H1 (cell line): ENCODE measurements around the gene PPP1R10. TPM values are rescaled to one million over a fixed set of nuclear protein-coding genes. Genes with fewer than 3 reads are reported as not detected.

Experiments
- CTCF ChIA-PET: fragments of 300-600 bp; sonication (Branson Sonifier 250); formaldehyde crosslinking; loops from one replicate; lab custom pipeline; 2021; ENCODE audit not compliant: partially characterized antibody; lab: Charles Lee
- POLR2A ChIA-PET: fragments of 300-600 bp; sonication (Branson Sonifier 250); formaldehyde crosslinking; loops from one replicate; lab custom pipeline; 2021; ENCODE audit warnings: inconsistent platforms; ENCODE audit not compliant: partially characterized antibody; lab: Charles Lee
- DNase-seq, 2 experiments: peaks; one replicate each; pipeline versions ENCODE4 v3.0.0 to v3.0.0-alpha.2; 2010 to 2022; ENCODE audit warnings: low spot score in 2 of 2, low read depth in 1 of 2, mixed read lengths in 1 of 2
- FAIRE-seq: peaks from 2 replicates; lab custom pipeline; 2011; peaks lifted over from hg19 to GRCh38; lab: Jason Lieb, UNC
- H2AFZ ChIP-seq: 2 replicates; pipeline ENCODE4 v1.8.1; 2012; ENCODE audit warnings: low read length, inconsistent platforms
- H2AK5ac ChIP-seq: 2 replicates; pipeline ENCODE4 v1.6.1; 2013; ENCODE audit warnings: low read depth, low read length
- H2BK120ac ChIP-seq: replicated peaks from 2 replicates; pipeline ENCODE3; 2013; ENCODE audit warnings: low read depth, low read length, inconsistent platforms
- H2BK12ac ChIP-seq: 2 replicates; pipeline ENCODE4 v1.6.1; 2013; ENCODE audit warnings: low read depth, low read length
- H2BK15ac ChIP-seq: 2 replicates; pipeline ENCODE4 v1.6.1; 2013; ENCODE audit warnings: low read length
- H2BK20ac ChIP-seq: 2 replicates; pipeline ENCODE4 v1.6.1; 2013; ENCODE audit warnings: low read length
- H2BK5ac ChIP-seq: 2 replicates; pipeline ENCODE4 v1.6.1; 2013; ENCODE audit warnings: low read depth, low read length
- H3K14ac ChIP-seq: 2 replicates; pipeline ENCODE4 v1.6.1; 2013; ENCODE audit warnings: inconsistent platforms; ENCODE audit not compliant: insufficient read length
- H3K18ac ChIP-seq: 2 replicates; pipeline ENCODE4 v1.6.1; 2013; ENCODE audit warnings: low read length; ENCODE audit errors: extremely low read depth
- H3K23ac ChIP-seq: 2 replicates; pipeline ENCODE4 v1.6.1; 2013; ENCODE audit warnings: inconsistent platforms; ENCODE audit not compliant: insufficient read length
- H3K23me2 ChIP-seq: 2 replicates; pipeline ENCODE4 v1.6.1; 2013; ENCODE audit warnings: low read depth, low read length
- H3K27ac ChIP-seq: 2 replicates; pipeline ENCODE4 v1.6.1; 2011; ENCODE audit warnings: low read depth, low read length, inconsistent platforms
- H3K27me3 ChIP-seq, 4 experiments: replicated peaks in 1 of 4; 1 replicate in 1 of 4; 2 replicates in 3 of 4; pipeline versions ENCODE4 v1.6.1 to v1.8.1; 2011 to 2013; ENCODE audit warnings: low read length in 3 of 4, mild to moderate bottlenecking in 3 of 4, inconsistent platforms in 2 of 4, mixed read lengths in 2 of 4, moderate library complexity in 1 of 4; ENCODE audit not compliant: control insufficient read depth in 3 of 4, insufficient read depth in 3 of 4; ENCODE audit errors: extremely low read depth in 1 of 4
- H3K36me3 ChIP-seq, 4 experiments: 2 replicates each; pipeline versions ENCODE4 v1.6.1 to v1.8.1; 2011 to 2013; ENCODE audit warnings: mild to moderate bottlenecking in 4 of 4, low read length in 3 of 4, moderate library complexity in 2 of 4, control low read depth in 1 of 4, inconsistent platforms in 1 of 4; ENCODE audit not compliant: insufficient read depth in 4 of 4, control insufficient read depth in 2 of 4
- H3K4ac ChIP-seq: replicated peaks from 2 replicates; pipeline ENCODE3; 2013; ENCODE audit warnings: low read length, low read depth, mixed read lengths, inconsistent platforms; ENCODE audit not compliant: insufficient read length
- H3K4me1 ChIP-seq, 4 experiments: replicated peaks in 1 of 4; 1 replicate in 1 of 4; 2 replicates in 3 of 4; pipeline versions ENCODE4 v1.6.1 to v1.8.1; 2011 to 2013; ENCODE audit warnings: low read length in 3 of 4, inconsistent platforms in 2 of 4, mixed read lengths in 1 of 4; ENCODE audit not compliant: insufficient read depth in 4 of 4, control insufficient read depth in 3 of 4
- H3K4me2 ChIP-seq, 2 experiments: 2 replicates each; pipeline versions ENCODE4 v1.6.1 to v1.8.1; 2011 to 2013; ENCODE audit warnings: low read depth in 2 of 2, low read length in 2 of 2, control low read depth in 1 of 2, inconsistent platforms in 1 of 2, mild to moderate bottlenecking in 1 of 2; ENCODE audit not compliant: insufficient read depth in 1 of 2
- H3K4me3 ChIP-seq, 4 experiments: fragments of 200-600, 300-600 bp in 1 of 4; sonication (generic), shearing (Covaris generic), sonication (Bioruptor Twin) in 1 of 4; 2 replicates each; pipeline versions ENCODE4 v1.5.1 to v1.8.1; 2011 to 2016; ENCODE audit warnings: low read length in 4 of 4, low read depth in 3 of 4, control low read depth in 2 of 4, inconsistent platforms in 2 of 4, mild to moderate bottlenecking in 2 of 4, mixed read lengths in 1 of 4, moderate library complexity in 1 of 4; ENCODE audit not compliant: insufficient read depth in 2 of 4; ENCODE audit errors: extremely low read depth in 1 of 4
- H3K56ac ChIP-seq: replicated peaks from 2 replicates; pipeline ENCODE3; 2013; ENCODE audit warnings: low read depth, mild to moderate bottlenecking, mixed read lengths, low read length, inconsistent platforms; ENCODE audit not compliant: insufficient read length
- H3K79me1 ChIP-seq: 2 replicates; pipeline ENCODE4 v1.6.1; 2013; ENCODE audit warnings: low read depth, low read length, control low read depth
- H3K79me2 ChIP-seq, 2 experiments: 2 replicates each; pipeline versions ENCODE4 v1.6.1 to v1.8.1; 2012 to 2013; ENCODE audit warnings: low read length in 2 of 2, mild to moderate bottlenecking in 2 of 2, inconsistent platforms in 1 of 2; ENCODE audit not compliant: insufficient read depth in 2 of 2, control insufficient read depth in 1 of 2
- H3K9ac ChIP-seq, 4 experiments: replicated peaks in 1 of 4; 1 replicate in 1 of 4; 2 replicates in 3 of 4; pipeline versions ENCODE4 v1.6.1 to v1.8.1; 2011 to 2013; ENCODE audit warnings: low read depth in 3 of 4, low read length in 3 of 4, control low read depth in 2 of 4, mild to moderate bottlenecking in 2 of 4, moderate library complexity in 2 of 4, inconsistent platforms in 1 of 4; ENCODE audit errors: extremely low read depth in 1 of 4
- H3K9me3 ChIP-seq, 2 experiments: 2 replicates each; pipeline versions ENCODE4 v1.6.1 to v1.8.1; 2012 to 2013; ENCODE audit warnings: mild to moderate bottlenecking in 2 of 2, moderate library complexity in 2 of 2, control low read depth in 1 of 2, inconsistent platforms in 1 of 2, low read depth in 1 of 2, low read length in 1 of 2, mixed read lengths in 1 of 2; ENCODE audit not compliant: insufficient read depth in 2 of 2
- H4K20me1 ChIP-seq, 2 experiments: replicated peaks in 1 of 2; 2 replicates each; pipeline versions ENCODE3 to v1.8.1; 2011 to 2013; ENCODE audit warnings: inconsistent platforms in 2 of 2, low read length in 2 of 2, mild to moderate bottlenecking in 1 of 2; ENCODE audit not compliant: insufficient read depth in 2 of 2, control insufficient read depth in 1 of 2
- H4K5ac ChIP-seq: 2 replicates; pipeline ENCODE4 v1.6.1; 2013; ENCODE audit warnings: low read length, low read depth, mixed read lengths, inconsistent platforms; ENCODE audit not compliant: insufficient read length
- H4K8ac ChIP-seq: 2 replicates; pipeline ENCODE4 v1.8.0; 2013; ENCODE audit warnings: mild to moderate bottlenecking, moderate library complexity, low read length, inconsistent platforms; ENCODE audit not compliant: insufficient read depth; ENCODE audit errors: extremely low read depth
- H4K91ac ChIP-seq: replicated peaks from 2 replicates; pipeline ENCODE3; 2013; ENCODE audit warnings: low read length, mixed read lengths, inconsistent platforms; ENCODE audit not compliant: insufficient read length
- ASH2L ChIP-seq: fragments of 200-600, 300-600 bp; sonication (generic); IDR thresholded peaks from one replicate; pipeline ENCODE4 v1.7.1; 2017; ENCODE audit warnings: low read length
- JUN ChIP-seq: IDR thresholded peaks from 2 replicates; pipeline ENCODE4 v1.6.1; 2011; ENCODE audit warnings: low read depth, mild to moderate bottlenecking, improper control_type of control experiment, low read length
- POLR2AphosphoS5 ChIP-seq: IDR thresholded peaks from 2 replicates; pipeline ENCODE4 v1.6.1; 2011; ENCODE audit warnings: low read depth, low read length
- SAP30 ChIP-seq: fragments of 300-600 bp; sonication (generic); IDR thresholded peaks from 2 replicates; pipeline ENCODE4 v1.7.1; 2012; ENCODE audit warnings: low read length, moderate library complexity, mild to moderate bottlenecking, inconsistent platforms; ENCODE audit not compliant: insufficient read depth, insufficient replicate concordance
- SP4 ChIP-seq: IDR thresholded peaks from 2 replicates; pipeline ENCODE4 v1.6.1; 2012; ENCODE audit warnings: low read length, inconsistent platforms
- WGBS, 2 experiments: shearing (Covaris generic) in 1 of 2; methylation state at CpG; one replicate each; pipeline versions ENCODE4 v1.1.6 to v1.1.7; 2013 to 2015; ENCODE audit warnings: low lambda C conversion rate in 2 of 2, mixed read lengths in 2 of 2, inconsistent platforms in 1 of 2, low coverage in 1 of 2, missing lambda C conversion rate in 1 of 2; ENCODE audit not compliant: insufficient replicate concordance in 2 of 2, insufficient coverage in 1 of 2, insufficient read length in 1 of 2; ENCODE audit errors: extremely low coverage in 1 of 2, missing lambda C conversion rate in 1 of 2; 5-methylcytosine and 5-hydroxymethylcytosine counted together
- polyA plus RNA-seq, 7 experiments: library from polyadenylated mRNA; depleted of rRNA in 3 of 7; stranded (reverse) in 5 of 7; unstranded in 2 of 7; fragments of >200 nt in 5 of 7; fragments of 200-250 nt in 2 of 7; gene quantifications; 1 replicate in 5 of 7; 2 replicates in 1 of 7; 4 replicates in 1 of 7; pipeline versions ENCODE4 v1.2.1 to v1.2.3, GENCODE V29; 2011 to 2013; ENCODE audit warnings: missing spikeins in 2 of 7, mixed read lengths in 2 of 7
- total RNA-seq: library from RNA; stranded (reverse); fragmentation: NEBNext Ultra II Directional; extraction: Animal tissue kit (Norgen Biotek cat#: 25700); gene quantifications from 2 replicates; pipeline ENCODE4 v1.2.1, GENCODE V29; 2021
- TF ChIP-seq, protein P1 (sequence below): IDR thresholded peaks from 2 replicates; pipeline ENCODE4 v1.6.1; 2011; ENCODE audit warnings: low read length, improper control_type of control experiment
- TF ChIP-seq, protein P2 (sequence below): IDR thresholded peaks from 2 replicates; pipeline ENCODE4 v1.6.1; 2012; ENCODE audit warnings: inconsistent platforms
- TF ChIP-seq, protein P3 (sequence below): IDR thresholded peaks from 2 replicates; pipeline ENCODE4 v1.6.1; 2012; ENCODE audit warnings: inconsistent platforms

Gene PPP1R10
- total and polyA plus RNA-seq, 2 of the 8 experiments (the other 6 are each of a cell fraction or from before 2014, with no cell fraction given), result 23.9 to 89.1 TPM

DNA sequence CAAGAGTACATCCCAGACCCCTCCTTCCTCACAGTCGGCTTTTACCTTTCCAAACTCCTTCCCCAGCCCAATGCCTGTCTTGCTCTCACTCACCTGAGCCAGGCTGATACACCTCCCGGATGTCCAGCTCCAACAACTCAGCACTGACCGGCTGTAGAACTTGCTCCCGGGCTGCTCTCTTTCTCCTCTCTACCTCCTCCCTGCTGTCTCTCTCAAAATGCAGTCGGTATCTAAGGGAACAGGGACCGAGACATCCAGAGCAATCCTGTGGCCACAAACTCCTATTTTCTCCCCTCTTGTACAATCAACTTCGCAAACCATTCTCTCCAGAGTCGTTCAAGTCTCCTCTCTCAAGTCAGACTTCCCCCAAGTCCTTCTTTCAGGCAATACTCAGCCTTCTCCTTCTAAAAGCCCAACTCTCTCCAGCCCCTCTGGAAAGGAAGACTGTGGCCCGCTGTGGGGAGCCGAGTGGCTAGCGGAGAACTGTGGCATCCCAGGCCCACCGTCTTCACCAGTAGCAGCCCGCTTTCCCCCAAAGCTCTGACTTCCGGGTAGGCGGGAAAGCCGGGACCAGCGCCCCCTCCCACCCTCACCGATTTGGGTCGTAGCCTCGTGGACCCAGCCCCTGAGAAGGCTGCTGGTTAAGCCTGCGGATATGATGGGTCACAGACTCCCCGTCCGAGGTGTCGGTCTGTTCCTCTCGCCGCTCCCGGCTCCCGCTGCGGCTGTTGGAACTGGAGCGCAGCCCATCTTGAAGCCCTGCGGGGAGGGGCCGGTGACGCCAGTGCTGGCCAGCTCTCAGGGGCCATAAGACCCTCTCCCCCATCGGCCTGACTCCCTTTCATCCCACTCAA lies 61.9 kb downstream of the PPP1R10 start:
- Histone ChIP-seq H3K36me3 (peaks cover 4 to 29% (median 19%) of the 10 kb centered on the region in 4 experiments), H3K27me3 (no peaks in the 10 kb centered on the region), H4K20me1 (peaks cover 0 to 6% of the 10 kb centered on the region in 2 experiments), H3K14ac (no peak overlapping the region), H2BK12ac (no peak overlapping the region), H4K91ac (peak overlapping the region; percentile 9), H2BK5ac (peak overlapping the region; percentile 99; the same call in 1 of the 2 replicates), H3K4me3 (peak overlapping the region; percentile 76 to 91 (median 89)), H3K27ac (peak overlapping the region; percentile 93), H2AFZ (peak overlapping the region; percentile 0; the same call in 1 of the 2 replicates), H4K5ac (peak overlapping the region; percentile 48), H3K23ac (no peak overlapping the region), H2AK5ac (no peak overlapping the region), H3K4ac (peak overlapping the region; percentile 15), H3K79me1 (0 out of 2 replicates have a peak, but pooled peaks cover 8% of the 10 kb centered on the region), H2BK120ac (no peak overlapping the region), H3K4me2 (peak overlapping the region; percentile 92 to 99), H3K9me3 (no peaks in the 10 kb centered on the region), H3K9ac (peak overlapping the region in 3 of 4 experiments; percentile 72 to 90 (median 90); a peak in 6 of 7 replicates), H2BK15ac (0 out of 2 replicates have a peak overlapping the region, but pooled peaks have one; percentile 12), H3K18ac (peak overlapping the region; percentile 15), H4K8ac (peak overlapping the region; percentile 65; the same call in 1 of the 2 replicates), H2BK20ac (no peak overlapping the region), H3K79me2 (peaks cover 3 to 34% of the 10 kb centered on the region in 2 experiments), H3K4me1 (peaks cover 0 to 3% (median 1%) of the 10 kb centered on the region in 4 experiments; a peak in 1 of 7 replicates), H3K23me2 (peaks cover 16% of the 10 kb centered on the region), H3K56ac (peak overlapping the region; percentile 90)
- POLR2A ChIA-PET, result interaction anchor here (0.8 to 5.4 kb wide), 18 partner anchors 9 to 166 kb away, joined by 3 to 68 read pairs (median 4); partner anchors contain the start of genes ABCF1, MRPS18B and PPP1R10
- DNase-seq (peak in 1 of 2 experiments; percentile 82), FAIRE-seq (no peak)
- CTCF ChIA-PET, result interaction anchor here (0.8 to 20.8 kb wide), 10 partner anchors 9 to 102 kb away, joined by 3 to 326 read pairs (median 4); no protein-coding TSS in a partner anchor
- 12% methylated on average over 33 of the region's 34 CpGs; no CpG with 5 or more reads in 1 of the 2 experiments for WGBS, 2 experiments
- TF ChIP-seq JUN (no peak), SP4 (no peak), SAP30 (peak; percentile 48), POLR2AphosphoS5 (0 out of 2 replicates have a peak, but pooled peaks have one; percentile 31), ASH2L (no peak)
- TF ChIP-seq, protein P1, sequence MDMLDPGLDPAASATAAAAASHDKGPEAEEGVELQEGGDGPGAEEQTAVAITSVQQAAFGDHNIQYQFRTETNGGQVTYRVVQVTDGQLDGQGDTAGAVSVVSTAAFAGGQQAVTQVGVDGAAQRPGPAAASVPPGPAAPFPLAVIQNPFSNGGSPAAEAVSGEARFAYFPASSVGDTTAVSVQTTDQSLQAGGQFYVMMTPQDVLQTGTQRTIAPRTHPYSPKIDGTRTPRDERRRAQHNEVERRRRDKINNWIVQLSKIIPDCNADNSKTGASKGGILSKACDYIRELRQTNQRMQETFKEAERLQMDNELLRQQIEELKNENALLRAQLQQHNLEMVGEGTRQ, result no peak
- TF ChIP-seq, protein P2, sequence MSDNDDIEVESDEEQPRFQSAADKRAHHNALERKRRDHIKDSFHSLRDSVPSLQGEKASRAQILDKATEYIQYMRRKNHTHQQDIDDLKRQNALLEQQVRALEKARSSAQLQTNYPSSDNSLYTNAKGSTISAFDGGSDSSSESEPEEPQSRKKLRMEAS, result peak; percentile 47
- TF ChIP-seq, protein P3, sequence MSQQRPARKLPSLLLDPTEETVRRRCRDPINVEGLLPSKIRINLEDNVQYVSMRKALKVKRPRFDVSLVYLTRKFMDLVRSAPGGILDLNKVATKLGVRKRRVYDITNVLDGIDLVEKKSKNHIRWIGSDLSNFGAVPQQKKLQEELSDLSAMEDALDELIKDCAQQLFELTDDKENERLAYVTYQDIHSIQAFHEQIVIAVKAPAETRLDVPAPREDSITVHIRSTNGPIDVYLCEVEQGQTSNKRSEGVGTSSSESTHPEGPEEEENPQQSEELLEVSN, result peak; percentile 43; the same call in 1 of the 2 replicates
